PC-3 (cell line): ENCODE measurements around the gene CSAG1.
"Not testable (repeated sequence)": the region's sequence is repeated elsewhere in the genome, so short reads cannot be mapped to it uniquely, and the experiment has no call there.

ENCODE experiments used
- EZH2 ChIP-seq: fragments of 300-600 bp; sonication (generic); IDR thresholded peaks from one replicate; pipeline ENCODE4 v1.6.1; 2017; ENCODE audit warnings: antibody characterized with exemption, mild to moderate bottlenecking, low read length; ENCODE audit not compliant: unreplicated experiment
- EZH2phosphoT487 ChIP-seq: fragments of 300-600 bp; sonication (generic); IDR thresholded peaks from 2 replicates; pipeline ENCODE4 v1.6.1; 2018; ENCODE audit warnings: mild to moderate bottlenecking, antibody characterized with exemption, low read length, borderline replicate concordance
- TF ChIP-seq, protein P1 (sequence below): fragments of 300-600 bp; sonication (generic); conservative IDR thresholded peaks from 2 replicates; pipeline ENCODE4 v1.5.1; 2017; ENCODE audit warnings: antibody characterized with exemption, low read depth, mild to moderate bottlenecking, low read length

DNA sequence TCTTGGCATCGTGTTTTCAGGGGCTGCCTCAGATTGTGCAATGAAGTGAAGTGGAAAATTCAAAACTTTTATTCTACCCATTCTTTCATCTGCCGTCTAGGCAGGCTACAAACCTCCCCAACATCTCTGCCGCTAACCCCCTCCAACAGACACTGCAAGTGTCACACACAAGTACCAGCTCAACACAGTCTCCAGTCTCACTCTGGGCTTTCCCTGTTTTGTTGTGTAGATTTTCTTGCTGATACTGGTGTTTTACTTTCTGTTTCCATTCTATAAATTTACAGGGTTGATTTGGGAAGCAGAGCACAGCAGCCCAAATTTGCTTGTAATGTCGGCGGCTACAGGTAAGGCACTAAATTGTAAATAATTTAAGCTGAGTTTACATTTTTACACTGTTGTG is 21.4 kb upstream of the CSAG1 start:
- TF ChIP-seq EZH2phosphoT487, EZH2: not testable (repeated sequence)
- TF ChIP-seq, protein P1, sequence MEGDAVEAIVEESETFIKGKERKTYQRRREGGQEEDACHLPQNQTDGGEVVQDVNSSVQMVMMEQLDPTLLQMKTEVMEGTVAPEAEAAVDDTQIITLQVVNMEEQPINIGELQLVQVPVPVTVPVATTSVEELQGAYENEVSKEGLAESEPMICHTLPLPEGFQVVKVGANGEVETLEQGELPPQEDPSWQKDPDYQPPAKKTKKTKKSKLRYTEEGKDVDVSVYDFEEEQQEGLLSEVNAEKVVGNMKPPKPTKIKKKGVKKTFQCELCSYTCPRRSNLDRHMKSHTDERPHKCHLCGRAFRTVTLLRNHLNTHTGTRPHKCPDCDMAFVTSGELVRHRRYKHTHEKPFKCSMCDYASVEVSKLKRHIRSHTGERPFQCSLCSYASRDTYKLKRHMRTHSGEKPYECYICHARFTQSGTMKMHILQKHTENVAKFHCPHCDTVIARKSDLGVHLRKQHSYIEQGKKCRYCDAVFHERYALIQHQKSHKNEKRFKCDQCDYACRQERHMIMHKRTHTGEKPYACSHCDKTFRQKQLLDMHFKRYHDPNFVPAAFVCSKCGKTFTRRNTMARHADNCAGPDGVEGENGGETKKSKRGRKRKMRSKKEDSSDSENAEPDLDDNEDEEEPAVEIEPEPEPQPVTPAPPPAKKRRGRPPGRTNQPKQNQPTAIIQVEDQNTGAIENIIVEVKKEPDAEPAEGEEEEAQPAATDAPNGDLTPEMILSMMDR: not testable (repeated sequence)
